ENCODE results near the gene DDX50.
"Not testable (repeated sequence)": the region's sequence is repeated elsewhere in the genome, so short reads cannot be mapped to it uniquely, and the experiment has no call there.

Gene DDX50

DNA sequence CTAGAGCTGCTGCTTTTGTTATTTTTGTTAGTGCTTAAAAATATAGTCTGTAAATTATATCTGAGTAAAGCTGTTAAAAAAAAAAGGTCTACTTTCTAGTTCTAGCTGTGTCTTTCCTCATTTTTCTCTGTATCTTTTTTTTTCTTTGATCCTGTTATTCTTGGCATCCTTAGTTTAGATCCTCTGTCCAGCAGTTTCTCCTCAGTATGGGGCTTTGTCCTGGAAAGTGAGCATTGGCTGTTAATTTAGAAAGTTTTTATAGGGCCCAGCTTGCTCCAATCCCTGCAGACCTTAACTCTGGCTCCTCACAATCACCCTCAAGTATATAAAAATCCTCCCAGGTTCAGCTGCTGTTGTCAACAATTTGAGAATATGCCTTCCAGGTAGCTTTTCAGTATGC, 23.5 kb downstream of the DDX50 start:
- no peak for DNase-seq

DNA sequence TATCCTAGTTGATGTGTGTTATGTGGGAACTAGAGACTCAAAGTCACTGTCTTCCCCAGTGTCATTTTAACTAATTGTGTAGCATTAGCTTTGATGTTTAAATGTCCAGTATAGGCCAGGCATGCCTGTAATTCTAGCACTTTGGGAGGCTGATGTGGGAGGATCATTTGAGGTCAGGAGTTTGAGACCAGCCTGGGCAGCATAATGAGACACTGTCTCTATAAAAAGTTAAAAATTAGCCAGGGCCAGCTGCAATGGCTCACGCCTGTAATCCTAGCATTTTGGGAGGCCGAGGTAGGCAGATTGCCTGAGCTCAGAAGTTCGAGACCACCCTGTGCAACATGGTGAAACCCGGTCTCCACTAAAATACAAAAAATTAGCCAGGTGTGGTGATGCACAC, 24.4 kb downstream of the DDX50 start:
- no peak for DNase-seq

- not testable (repeated sequence) for DNase-seq
These were observed 28.0 kb downstream of the DDX50 start for GRCh38 chr10:68929157-68929556.

DNA sequence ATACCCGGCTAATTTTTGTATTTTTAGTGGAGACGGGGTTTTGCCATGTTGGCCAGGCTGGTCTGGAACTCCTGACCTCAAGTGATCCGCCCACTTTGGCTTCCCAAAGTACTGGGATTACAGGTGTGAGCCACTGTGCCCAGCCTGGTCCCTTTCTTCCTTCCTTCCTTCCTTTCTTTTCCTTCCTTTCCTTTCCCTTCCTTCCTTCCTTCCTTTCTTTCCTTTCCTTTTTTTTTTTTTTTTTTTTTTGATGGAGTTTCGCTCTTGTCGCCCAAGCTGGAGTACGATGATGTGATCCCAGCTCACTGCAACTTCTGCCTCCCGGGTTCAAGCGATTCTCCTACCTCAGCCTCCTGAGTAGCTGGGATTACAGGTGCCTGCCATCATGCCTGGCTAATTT, 28.8 kb downstream of the DDX50 start:
- DNase-seq = not testable (repeated sequence)

GRCh38 chr10:68932860-68933259, 31.7 kb downstream of the DDX50 start:
- DNase-seq = not testable (repeated sequence)

DNA sequence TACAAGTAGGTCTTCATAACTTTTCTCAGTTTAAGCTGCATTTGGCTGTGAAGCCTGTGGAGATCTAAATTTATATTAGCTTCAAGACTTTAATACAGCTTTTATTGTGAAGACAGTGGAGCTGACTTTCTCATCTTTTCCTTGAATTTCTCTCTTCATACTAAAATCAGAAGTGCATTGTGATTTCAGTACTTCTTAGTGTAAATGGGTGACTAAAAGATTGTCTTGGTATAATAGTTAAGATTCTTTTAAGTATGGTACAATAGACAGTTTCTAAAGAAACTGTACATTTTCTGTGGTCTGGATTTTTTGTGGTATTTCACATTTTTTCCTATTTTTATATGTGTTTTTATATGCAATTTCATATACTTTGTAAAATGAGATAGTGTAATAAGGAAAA, 33.9 kb downstream of the DDX50 start:
- no peak for DNase-seq

DNA sequence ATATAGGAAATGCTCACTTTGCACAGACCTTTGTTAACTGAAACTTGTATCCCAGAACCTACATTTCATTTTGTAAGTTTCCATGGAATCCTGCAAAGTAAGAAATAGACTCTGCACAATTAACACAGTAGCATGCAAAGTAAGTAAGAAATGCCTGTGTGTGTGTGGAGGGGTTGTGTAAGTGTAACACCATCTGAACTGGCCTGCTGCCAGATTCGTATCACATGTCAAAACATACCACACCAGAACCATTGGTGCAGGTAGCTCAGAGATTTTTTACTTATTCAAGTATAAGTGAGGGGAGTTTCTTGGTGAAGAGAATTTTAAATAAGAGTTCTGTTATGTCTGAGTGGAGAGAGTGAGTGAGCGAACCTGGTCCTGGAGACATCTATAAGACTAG, 37.0 kb downstream of the DDX50 start:
- DNase-seq = no peak

DNA sequence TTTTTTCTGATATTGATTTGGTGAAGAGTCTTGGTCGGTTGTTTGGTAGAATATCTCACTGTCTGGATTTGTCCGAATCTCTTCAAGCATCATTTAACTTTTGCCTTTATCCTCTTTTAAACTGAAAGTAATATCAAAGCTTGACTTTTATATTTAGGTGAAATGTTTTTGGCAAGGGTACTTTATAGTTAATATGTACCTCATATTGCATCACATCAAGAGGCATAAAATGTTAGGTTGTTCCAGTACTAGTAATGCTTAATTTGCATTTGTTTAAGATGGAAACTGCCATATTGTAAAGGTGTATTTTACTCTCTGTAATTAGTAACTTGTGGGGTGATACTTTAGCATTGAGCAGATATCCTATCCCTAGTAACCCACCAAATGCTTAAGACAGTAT, 37.8 kb downstream of the DDX50 start:
- no peak for DNase-seq

GRCh38 chr10:68940917-68941316, 39.8 kb downstream of the DDX50 start:
- DNase-seq = not testable (repeated sequence)

GRCh38 chr10:68950598-68950997, 49.5 kb downstream of the DDX50 start:
- no peak for DNase-seq

DNA sequence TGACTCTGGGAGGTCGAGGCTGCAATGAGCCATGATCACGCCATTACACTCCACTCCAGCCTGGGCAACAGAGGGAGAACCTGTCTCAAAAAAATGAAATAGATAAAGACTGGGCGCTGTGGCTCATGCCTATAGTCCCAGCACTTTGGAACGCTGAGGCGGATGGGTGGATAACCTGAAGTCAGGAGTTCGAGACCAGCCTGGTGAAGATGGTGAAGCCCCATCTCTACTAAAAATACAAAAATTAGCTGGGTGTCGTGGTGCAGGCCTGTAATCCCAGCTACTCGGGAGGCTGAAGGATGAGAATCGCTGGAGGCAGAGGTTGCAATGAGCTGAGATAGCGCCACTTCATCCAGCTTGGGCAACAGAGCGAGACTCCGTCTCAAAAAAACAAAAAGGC, 53.8 kb downstream of the DDX50 start:
- DNase-seq = no peak

DNA sequence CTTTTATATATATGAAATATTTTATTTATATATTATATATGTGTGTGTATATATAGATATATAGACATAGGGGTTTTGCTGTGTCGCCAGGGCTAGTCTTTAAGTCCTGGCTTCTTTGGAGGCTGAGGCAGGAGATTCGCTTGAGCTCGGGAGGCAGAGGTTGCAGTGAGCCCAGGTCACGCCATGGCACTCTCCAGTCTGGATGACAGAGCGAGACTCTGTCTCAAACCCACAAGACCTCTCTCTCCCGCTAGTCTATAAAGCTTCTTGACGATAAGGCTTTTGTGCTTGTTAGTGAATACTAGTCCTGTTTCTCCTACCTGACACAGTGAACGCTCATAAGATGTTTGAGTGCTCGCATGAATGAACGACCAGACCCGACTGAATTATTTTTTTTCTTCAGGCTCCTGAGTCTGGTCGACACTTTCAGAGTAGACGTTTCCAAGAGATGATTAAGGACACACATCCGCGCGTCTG, 54.3 kb downstream of the DDX50 start:
- no peak for DNase-seq

DNA sequence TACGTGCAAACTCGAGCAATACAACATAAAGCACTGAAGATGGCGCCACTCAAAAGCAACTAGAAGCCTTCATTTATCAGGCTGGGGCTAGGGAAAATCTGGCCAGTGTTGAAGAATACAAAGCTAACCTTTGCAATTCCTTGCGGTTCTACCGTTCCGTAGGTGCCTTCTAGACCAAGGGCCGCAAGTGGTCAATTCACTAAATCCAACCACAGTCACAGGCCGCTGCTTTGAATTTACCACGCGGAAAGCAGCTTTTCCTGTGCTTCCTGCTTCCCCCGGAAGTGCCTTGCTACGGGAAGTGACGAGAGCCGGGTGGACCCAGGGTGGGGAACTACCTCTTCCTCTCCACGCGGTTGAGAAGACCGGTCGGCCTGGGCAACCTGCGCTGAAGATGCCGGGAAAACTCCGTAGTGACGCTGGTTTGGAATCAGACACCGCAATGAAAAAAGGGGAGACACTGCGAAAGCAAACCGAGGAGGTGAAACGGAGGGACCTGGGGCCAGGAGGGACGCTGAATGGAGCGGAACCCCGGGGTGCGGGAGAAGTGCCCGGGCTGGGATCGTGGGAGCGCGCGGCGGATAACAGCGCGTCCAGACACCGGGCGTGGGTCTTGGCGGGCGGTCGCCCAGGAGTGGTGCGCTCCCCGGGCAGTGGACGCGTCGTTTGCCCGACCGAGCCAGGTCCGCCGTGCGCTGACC, 54.9 kb downstream of the DDX50 start, which contains the start of gene DDX21:
TSS of gene DDX21 (plus strand) at position 339 of the 701 bp plus-strand sequence. CDS start at position 395, 56 bp downstream.
- peak; percentile 46 to 82 for DNase-seq

GRCh38 chr10:68957284-68957615, 56.1 kb downstream of the DDX50 start:
- DNase-seq = no peak

GRCh38 chr10:68957654-68958053, 56.5 kb downstream of the DDX50 start:
- no peak for DNase-seq

DNA sequence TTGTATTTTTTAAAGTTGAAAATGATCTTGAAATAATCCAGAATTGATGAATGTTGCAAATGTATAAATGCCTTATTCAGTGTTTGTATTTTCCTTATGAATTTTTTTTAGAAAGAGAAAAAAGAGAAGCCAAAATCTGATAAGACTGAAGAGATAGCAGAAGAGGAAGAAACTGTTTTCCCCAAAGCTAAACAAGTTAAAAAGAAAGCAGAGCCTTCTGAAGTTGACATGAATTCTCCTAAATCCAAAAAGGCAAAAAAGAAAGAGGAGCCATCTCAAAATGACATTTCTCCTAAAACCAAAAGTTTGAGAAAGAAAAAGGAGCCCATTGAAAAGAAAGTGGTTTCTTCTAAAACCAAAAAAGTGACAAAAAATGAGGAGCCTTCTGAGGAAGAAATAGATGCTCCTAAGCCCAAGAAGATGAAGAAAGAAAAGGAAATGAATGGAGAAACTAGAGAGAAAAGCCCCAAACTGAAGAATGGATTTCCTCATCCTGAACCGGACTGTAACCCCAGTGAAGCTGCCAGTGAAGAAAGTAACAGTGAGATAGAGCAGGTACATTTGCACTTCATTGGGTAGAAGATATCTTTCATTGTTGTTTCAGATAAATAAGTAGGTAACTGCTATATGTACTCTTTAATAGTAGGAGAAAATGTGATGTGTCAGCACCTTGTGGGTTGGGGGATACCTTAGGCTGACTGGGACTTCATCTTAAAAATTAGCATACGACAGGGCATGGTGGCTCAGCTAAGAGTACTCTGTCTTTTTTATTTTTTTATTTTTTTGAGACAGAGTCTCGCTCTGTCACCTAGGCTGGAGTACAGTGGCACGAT, 58.8 kb downstream of the DDX50 start:
- DNase-seq = no peak

- DNase-seq = no peak
These were observed 62.0 kb downstream of the DDX50 start for GRCh38 chr10:68963151-68963550.

DNA sequence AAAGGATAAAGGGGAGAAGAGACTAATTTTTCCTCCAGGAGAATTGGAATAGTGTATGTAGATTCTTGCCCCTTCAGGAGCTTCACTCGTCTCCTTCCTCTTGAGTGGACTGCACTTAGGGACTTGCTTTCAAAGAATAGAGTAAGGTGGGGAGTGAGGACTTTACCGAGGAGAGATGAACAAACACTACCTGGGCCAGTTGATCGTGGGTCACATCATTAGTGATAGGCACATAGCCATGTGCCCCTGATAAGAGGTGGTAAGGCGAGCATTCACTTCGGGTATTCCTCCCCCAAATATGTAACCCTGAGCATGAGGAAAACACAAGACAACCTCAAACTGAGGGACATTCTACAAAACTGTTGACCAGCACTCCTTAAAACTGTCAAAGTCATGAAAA, 72.9 kb downstream of the DDX50 start:
- DNase-seq = no peak

GRCh38 chr10:68975936-68976473, 74.9 kb downstream of the DDX50 start:
- not testable (repeated sequence) for DNase-seq

DNA sequence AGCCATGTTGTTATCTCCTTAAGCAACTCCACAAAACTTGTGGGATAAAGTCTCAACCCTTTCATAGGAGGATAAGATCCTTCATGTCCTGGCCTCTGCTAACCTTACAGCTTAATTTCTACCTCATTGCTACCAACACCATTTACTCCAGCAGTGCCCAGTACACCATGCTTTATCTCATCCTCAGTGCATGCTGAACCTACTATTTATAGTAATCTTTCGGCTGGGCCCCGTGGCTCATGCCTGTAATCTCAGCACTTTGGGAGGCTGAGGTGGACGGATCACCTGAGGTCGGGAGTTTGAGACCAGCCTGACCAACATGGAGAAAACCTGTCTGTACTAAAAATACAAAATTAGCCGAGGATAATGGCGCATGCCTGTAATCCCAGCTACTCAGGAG, 78.6 kb downstream of the DDX50 start:
- not testable (repeated sequence) for DNase-seq

DNA sequence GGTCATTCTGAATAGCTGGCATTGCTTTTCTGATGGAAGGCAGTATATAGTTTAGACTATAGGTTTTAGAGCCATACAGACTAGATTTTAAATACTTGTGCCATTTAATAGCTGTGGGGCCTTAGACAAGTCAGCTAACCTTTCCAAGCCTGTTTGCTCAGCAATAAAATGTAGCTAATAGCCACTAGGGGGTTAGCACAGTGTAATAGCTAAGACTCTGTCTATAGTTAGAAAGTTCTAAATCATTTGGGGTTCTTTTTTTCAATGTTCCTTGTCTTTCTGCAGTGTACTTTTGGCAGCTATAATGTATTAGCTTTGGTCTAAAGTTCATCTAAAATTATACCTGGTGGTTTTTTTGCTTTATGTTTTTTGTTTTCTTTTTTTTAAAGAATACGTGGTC, 80.0 kb downstream of the DDX50 start:
- DNase-seq = no peak

GRCh38 chr10:68982389-68982788, 81.3 kb downstream of the DDX50 start:
- DNase-seq = no peak

DNA sequence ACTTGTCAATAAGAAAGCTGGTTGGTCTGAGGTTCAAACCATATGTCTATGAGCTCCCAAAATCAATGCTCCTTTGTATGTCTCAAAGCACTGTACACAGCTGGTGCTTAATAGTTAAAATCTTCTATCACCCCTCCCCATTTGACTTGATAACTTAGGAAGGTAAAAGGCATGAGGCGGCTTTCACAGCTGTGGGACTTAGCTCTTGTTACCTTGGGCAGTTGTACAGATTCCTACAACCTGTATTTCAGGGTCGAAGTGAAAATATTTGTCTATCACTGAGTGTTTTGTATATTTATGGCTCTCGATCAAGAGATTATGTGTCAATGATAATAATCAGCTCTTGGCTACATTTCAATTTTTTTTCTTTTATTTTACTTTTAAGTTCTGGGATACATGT, 86.5 kb downstream of the DDX50 start:
- DNase-seq = no peak
